HepG2 (cell line): Measurements from ENCODE around the gene ABTB2. TPM values are rescaled to one million over a fixed set of nuclear protein-coding genes. Genes with fewer than 3 reads are reported as not detected.

Source experiments
- ATAC-seq: fragments of 200-7000 bp; cut with Tn5 transposase; 3 replicates; pipeline ENCODE4 v1.9.1; 2020; ENCODE audit warnings: mild to moderate bottlenecking, moderate library complexity
- BruUV-seq: library from RNA; stranded (reverse); fragments of 400-500 nt; replicated peaks from 2 replicates; lab custom pipeline; 2021; lab: Mats Ljungman, UMichigan
- CTCF ChIA-PET: fragments of 300-600 bp; formaldehyde crosslinking; extraction: SDS; loops from one replicate; lab custom pipeline; 2021; ENCODE audit warnings: low total read pairs, inconsistent platforms, low intra/inter-chr PET ratio; lab: Yijun Ruan, JAX
- POLR2A ChIA-PET: fragments of 350-600 bp; sonication (Branson Sonifier 250); formaldehyde crosslinking; loops from one replicate; lab custom pipeline; 2020; ENCODE audit warnings: antibody characterized with exemption, inconsistent platforms; lab: Yijun Ruan, JAX
- DNase-seq: peaks from one replicate; pipeline ENCODE4 v3.0.0-alpha.2; 2015; ENCODE audit warnings: low spot score
- FAIRE-seq: peaks from 3 replicates; lab custom pipeline; 2011; peaks lifted over from hg19 to GRCh38; lab: Jason Lieb, UNC
- H2AFZ ChIP-seq: one replicate; pipeline ENCODE4 v1.6.1; 2011; ENCODE audit warnings: low read length, inconsistent platforms
- H3K27ac ChIP-seq: fragments of 300-600 bp; 3 replicates; pipeline ENCODE4 v1.8.0; 2011; ENCODE audit warnings: mixed run types, mild to moderate bottlenecking, mixed read lengths, low read length, inconsistent platforms; ENCODE audit not compliant: insufficient read depth; ENCODE audit errors: extremely low read length
- H3K27me3 ChIP-seq, 2 experiments: fragments of 200-600 bp in 1 of 2; 2 replicates in 1 of 2; 3 replicates in 1 of 2; pipeline versions ENCODE4 v1.6.0 to v1.8.0; 2011; ENCODE audit warnings: low read length in 2 of 2, mild to moderate bottlenecking in 2 of 2, moderate library complexity in 2 of 2, inconsistent platforms in 1 of 2; ENCODE audit not compliant: insufficient read depth in 2 of 2, control insufficient read depth in 1 of 2
- H3K36me3 ChIP-seq, 2 experiments: fragments of 200-600 bp in 1 of 2; replicated peaks in 1 of 2; 2 replicates in 1 of 2; 3 replicates in 1 of 2; pipeline versions ENCODE4 v1.5.1 to v1.8.0; 2011; ENCODE audit warnings: low read length in 2 of 2, inconsistent platforms in 1 of 2; ENCODE audit not compliant: insufficient read depth in 2 of 2, control insufficient read depth in 1 of 2
- H3K4me1 ChIP-seq: 2 replicates; pipeline ENCODE4 v1.5.1; 2012; ENCODE audit warnings: low read length, inconsistent platforms; ENCODE audit not compliant: insufficient read depth
- H3K4me2 ChIP-seq: 2 replicates; pipeline ENCODE4 v1.6.0; 2011; ENCODE audit warnings: low read depth, low read length, inconsistent platforms
- H3K4me3 ChIP-seq, 3 experiments: fragments of 200-600 bp in 1 of 3; sonication (generic), shearing (Covaris generic) in 1 of 3; replicated peaks in 1 of 3; 2 replicates each; pipeline ENCODE4 v1.5.1; 2011 to 2016; ENCODE audit warnings: low read length in 3 of 3, inconsistent platforms in 2 of 3, low read depth in 2 of 3, mild to moderate bottlenecking in 2 of 3, control low read depth in 1 of 3, mixed read lengths in 1 of 3; ENCODE audit not compliant: insufficient read depth in 1 of 3
- H3K79me2 ChIP-seq: one replicate; pipeline ENCODE4 v1.6.1; 2011; ENCODE audit warnings: low read length, inconsistent platforms; ENCODE audit not compliant: insufficient read depth
- H3K9ac ChIP-seq: 2 replicates; pipeline ENCODE4 v1.6.0; 2011; ENCODE audit warnings: mild to moderate bottlenecking, low read depth, low read length, inconsistent platforms; ENCODE audit not compliant: insufficient read depth
- H3K9me3 ChIP-seq: 2 replicates; pipeline ENCODE4 v1.5.1; 2012; ENCODE audit warnings: mild to moderate bottlenecking, low read length
- H4K20me1 ChIP-seq: 2 replicates; pipeline ENCODE4 v1.6.0; 2011; ENCODE audit warnings: inconsistent platforms, mild to moderate bottlenecking, low read length, moderate library complexity; ENCODE audit not compliant: insufficient read depth
- CENPBD1 ChIP-seq: sonication (generic); formaldehyde crosslinking; IDR thresholded peaks from 2 replicates; pipeline ENCODE4 v1.8.0; 2022; ENCODE audit warnings: missing genetic modification reagents, low read depth, mild to moderate bottlenecking, borderline replicate concordance
- KMT2A ChIP-seq: sonication (generic); formaldehyde crosslinking; IDR thresholded peaks from 2 replicates; pipeline ENCODE4 v1.4.0; 2020; ENCODE audit warnings: missing genetic modification reagents
- MEF2D ChIP-seq: sonication (generic); formaldehyde crosslinking; IDR thresholded peaks from 2 replicates; pipeline ENCODE4 v1.5.1; 2020; ENCODE audit warnings: mild to moderate bottlenecking, missing genetic modification reagents
- SCMH1 ChIP-seq: sonication (generic); formaldehyde crosslinking; IDR thresholded peaks from 2 replicates; pipeline ENCODE4 v1.9.0; 2021; ENCODE audit warnings: missing genetic modification reagents, mild to moderate bottlenecking, borderline replicate concordance
- SPEN ChIP-seq: sonication (generic); formaldehyde crosslinking; IDR thresholded peaks from 2 replicates; pipeline ENCODE4 v1.5.1; 2020; ENCODE audit warnings: low read depth, mild to moderate bottlenecking, missing genetic modification reagents
- YEATS2 ChIP-seq: sonication (generic); formaldehyde crosslinking; IDR thresholded peaks from 2 replicates; pipeline ENCODE4 v1.4.0; 2020; ENCODE audit warnings: missing genetic modification reagents, borderline replicate concordance
- YY1 ChIP-seq: IDR thresholded peaks from 2 replicates; pipeline ENCODE4 v1.6.1; 2011; ENCODE audit warnings: low read length, low read depth, moderate library complexity, mild to moderate bottlenecking; ENCODE audit not compliant: insufficient read depth, insufficient replicate concordance
- ZBTB43 ChIP-seq: sonication (generic); formaldehyde crosslinking; conservative IDR thresholded peaks from 2 replicates; pipeline ENCODE4 v1.4.0; 2020; ENCODE audit warnings: missing genetic modification reagents
- ZNF124 ChIP-seq: sonication (generic); formaldehyde crosslinking; IDR thresholded peaks from 2 replicates; pipeline ENCODE4 v1.4.0; 2020; ENCODE audit warnings: missing genetic modification reagents
- ZNF264 ChIP-seq: sonication (generic); formaldehyde crosslinking; IDR thresholded peaks from 2 replicates; pipeline ENCODE4 v1.4.0; 2020; ENCODE audit warnings: missing genetic modification reagents
- ZXDC ChIP-seq: sonication (generic); formaldehyde crosslinking; IDR thresholded peaks from 2 replicates; pipeline ENCODE4 v1.5.0; 2020; ENCODE audit warnings: mild to moderate bottlenecking, missing genetic modification reagents
- WGBS: methylation state at CpG from one replicate; pipeline ENCODE4 v1.1.6; 2017; ENCODE audit warnings: low lambda C conversion rate; 5-methylcytosine and 5-hydroxymethylcytosine counted together
- in situ Hi-C: cut with HindIII; loops from 2 replicates; pipeline ENCODE4 v1.10.0; 2017; ENCODE audit warnings: low pct_unique_long_range_greater_than_20kb; ENCODE audit not compliant: extremely low pct_ligation_motif_present
- intact Hi-C: fragments of 100-400 bp; cut with micrococcal nuclease; formaldehyde crosslinking; loops from one replicate; pipeline ENCODE4 v1.10.0; 2022; ENCODE audit not compliant: unreplicated experiment
- polyA plus RNA-seq, 8 experiments: library from polyadenylated mRNA; depleted of rRNA in 3 of 8; stranded (reverse) in 7 of 8; unstranded in 1 of 8; fragments of >200 nt; fragmentation: Illumina TruSeq in 4 of 8; extraction: Trizol in 4 of 8; gene quantifications; 2 replicates each; pipeline versions ENCODE4 v1.2.1 to v1.2.3, GENCODE V29; 2011 to 2016; ENCODE audit warnings: low read depth in 4 of 8, missing spikeins in 1 of 8, mixed read lengths in 1 of 8; ENCODE audit not compliant: insufficient read depth in 1 of 8
- total RNA-seq, 5 experiments: library from RNA; depleted of rRNA; stranded (reverse); fragments of >200 nt; fragmentation: Illumina TruSeq; extraction: Trizol; gene quantifications; 2 replicates each; pipeline ENCODE4 v1.2.3, GENCODE V29; 2016; ENCODE audit warnings: low read depth in 1 of 5

Gene ABTB2
- total and polyA plus RNA-seq, 2 of the 13 experiments (the other 11 are each of a cell fraction or from before 2014, with no cell fraction given) = 5.1 to 15.4 TPM

- BruUV-seq = no TSS peak
- peaks cover 52 to 80% of the 10 kb centered on the region in 2 experiments for H3K36me3 ChIP-seq
- H3K4me1 ChIP-seq = no peaks in the 10 kb centered on the region
- DNase-seq = no peak
- no peak for FAIRE-seq
- H2AFZ ChIP-seq = no peak overlapping the region
- in situ Hi-C loops = no loop called here
- H3K27me3 ChIP-seq = no peaks in the 10 kb centered on the region
- ChIA-PET POLR2A (no interaction called here), CTCF (no interaction called here)
- H3K79me2 ChIP-seq = no peaks in the 10 kb centered on the region
- WGBS = 100% methylated on average over 3 of the region's 4 CpGs
- H4K20me1 ChIP-seq = no peaks in the 10 kb centered on the region
- intact Hi-C loops = no loop called here
- no peak overlapping the region for H3K9ac ChIP-seq
- TF ChIP-seq SCMH1 (no peak), YEATS2 (CRISPR knock-in tag) (no peak), ZBTB43 (CRISPR knock-in tag) (no peak), SPEN (CRISPR knock-in tag) (no peak), ZNF124 (CRISPR knock-in tag) (no peak), ZNF264 (CRISPR knock-in tag) (no peak), YY1 (no peak), MEF2D (no peak), KMT2A (CRISPR knock-in tag) (no peak), ZXDC (no peak), CENPBD1 (CRISPR knock-in tag) (no peak)
- no peak for ATAC-seq
- no peaks in the 10 kb centered on the region for H3K9me3 ChIP-seq
- H3K4me2 ChIP-seq = no peak overlapping the region
- no peak overlapping the region for H3K27ac ChIP-seq
- H3K4me3 ChIP-seq = no peak overlapping the region
Observed at GRCh38 chr11:34132261-34132965, 225.4 kb downstream of the ABTB2 start.
